GM19468 (cell line): ENCODE data around the gene ZNF717.
"Not testable (repeated sequence)": the region's sequence is repeated elsewhere in the genome, so short reads cannot be mapped to it uniquely, and the experiment has no call there.

ENCODE experiments used
- ATAC-seq: cut with Tn5 transposase; IDR thresholded peaks from one replicate; pipeline ENCODE4 v1.9.1; 2021; ENCODE audit warnings: mild to moderate bottlenecking, moderate library complexity, moderate number of reproducible peaks; ENCODE audit not compliant: unreplicated experiment; ENCODE audit errors: extremely low read depth

The ZNF717 gene

GRCh38 chr3:75785081-75785755 is at the start of gene ZNF717:
Gene ZNF717 (minus strand): TSS chr3:75785549. CDS start chr3:75783362, 2,187 bp downstream.
- ATAC-seq = not testable (repeated sequence)

- not testable (repeated sequence) for ATAC-seq
Measured at GRCh38 chr3:75831076-75831475, 45.7 kb upstream of the ZNF717 start.

GRCh38 chr3:75818019-75818418 is 32.7 kb upstream of the ZNF717 start:
- not testable (repeated sequence) for ATAC-seq

- not testable (repeated sequence) for ATAC-seq
Measured at GRCh38 chr3:75816287-75817180, 31.2 kb upstream of the ZNF717 start.

GRCh38 chr3:75814797-75815196 is 29.4 kb upstream of the ZNF717 start:
- no peak for ATAC-seq

GRCh38 chr3:75782506-75782905 is 2.8 kb downstream of the ZNF717 start:
- ATAC-seq = no peak

GRCh38 chr3:75781079-75781745 is 4.1 kb downstream of the ZNF717 start:
- ATAC-seq = no peak

GRCh38 chr3:75777742-75778141 is 7.6 kb downstream of the ZNF717 start:
- ATAC-seq = not testable (repeated sequence)

GRCh38 chr3:75771631-75772030 is 13.7 kb downstream of the ZNF717 start:
- ATAC-seq = not testable (repeated sequence)

GRCh38 chr3:75768303-75769017 is 16.9 kb downstream of the ZNF717 start:
- no peak for ATAC-seq

GRCh38 chr3:75737831-75738493 is 47.4 kb downstream of the ZNF717 start:
- no peak for ATAC-seq

- no peak for ATAC-seq
Measured at GRCh38 chr3:75727985-75728384, 57.4 kb downstream of the ZNF717 start.

- no peak for ATAC-seq
Measured at GRCh38 chr3:75692061-75692460, 93.3 kb downstream of the ZNF717 start.

GRCh38 chr3:75687323-75687722 is 98.0 kb downstream of the ZNF717 start:
- no peak for ATAC-seq
